ENCODE results near the gene DDX24.

- no peak for TF ChIP-seq ATF1 (CRISPR knock-in tag; IDR thresholded peaks at IDR 0.05)
- no peak for TF ChIP-seq AFF4 (CRISPR knock-in tag; IDR thresholded peaks at IDR 0.05; ENCODE audit: borderline replicate concordance)
- TF ChIP-seq CTCF (IDR thresholded peaks at IDR 0.05) = no peak
- TF ChIP-seq ATF3 (CRISPR knock-in tag; conservative IDR thresholded peaks at IDR 0.05) = no peak
- TF ChIP-seq, protein P1, sequence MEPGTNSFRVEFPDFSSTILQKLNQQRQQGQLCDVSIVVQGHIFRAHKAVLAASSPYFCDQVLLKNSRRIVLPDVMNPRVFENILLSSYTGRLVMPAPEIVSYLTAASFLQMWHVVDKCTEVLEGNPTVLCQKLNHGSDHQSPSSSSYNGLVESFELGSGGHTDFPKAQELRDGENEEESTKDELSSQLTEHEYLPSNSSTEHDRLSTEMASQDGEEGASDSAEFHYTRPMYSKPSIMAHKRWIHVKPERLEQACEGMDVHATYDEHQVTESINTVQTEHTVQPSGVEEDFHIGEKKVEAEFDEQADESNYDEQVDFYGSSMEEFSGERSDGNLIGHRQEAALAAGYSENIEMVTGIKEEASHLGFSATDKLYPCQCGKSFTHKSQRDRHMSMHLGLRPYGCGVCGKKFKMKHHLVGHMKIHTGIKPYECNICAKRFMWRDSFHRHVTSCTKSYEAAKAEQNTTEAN (CRISPR knock-in tag; IDR thresholded peaks at IDR 0.05) = no peak
- no peak for TF ChIP-seq MLX (CRISPR knock-in tag; IDR thresholded peaks at IDR 0.05)
- TF ChIP-seq, protein P2, sequence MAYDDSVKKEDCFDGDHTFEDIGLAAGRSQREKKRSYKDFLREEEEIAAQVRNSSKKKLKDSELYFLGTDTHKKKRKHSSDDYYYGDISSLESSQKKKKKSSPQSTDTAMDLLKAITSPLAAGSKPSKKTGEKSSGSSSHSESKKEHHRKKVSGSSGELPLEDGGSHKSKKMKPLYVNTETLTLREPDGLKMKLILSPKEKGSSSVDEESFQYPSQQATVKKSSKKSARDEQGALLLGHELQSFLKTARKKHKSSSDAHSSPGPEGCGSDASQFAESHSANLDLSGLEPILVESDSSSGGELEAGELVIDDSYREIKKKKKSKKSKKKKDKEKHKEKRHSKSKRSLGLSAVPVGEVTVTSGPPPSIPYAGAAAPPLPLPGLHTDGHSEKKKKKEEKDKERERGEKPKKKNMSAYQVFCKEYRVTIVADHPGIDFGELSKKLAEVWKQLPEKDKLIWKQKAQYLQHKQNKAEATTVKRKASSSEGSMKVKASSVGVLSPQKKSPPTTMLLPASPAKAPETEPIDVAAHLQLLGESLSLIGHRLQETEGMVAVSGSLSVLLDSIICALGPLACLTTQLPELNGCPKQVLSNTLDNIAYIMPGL (CRISPR knock-in tag; IDR thresholded peaks at IDR 0.05) = no peak
- no peak for TF ChIP-seq USF2 (CRISPR knock-in tag; IDR thresholded peaks at IDR 0.05)
- TF ChIP-seq TEAD4 (CRISPR knock-in tag; IDR thresholded peaks at IDR 0.05) = no peak
- TF ChIP-seq NR3C1 (CRISPR knock-in tag; conservative IDR thresholded peaks at IDR 0.05; ENCODE audit: low read depth) = no peak
- no peak for TF ChIP-seq CBFB (CRISPR knock-in tag; IDR thresholded peaks at IDR 0.05; ENCODE audit: low read depth)
- no peak for TF ChIP-seq SP1 (CRISPR knock-in tag; conservative IDR thresholded peaks at IDR 0.05)
Observed at GRCh38 chr14:94058674-94059138, 22.3 kb downstream of the DDX24 start.

All from WTC11 (cell line).